Measurements from ENCODE around the gene FOXC2.

GRCh38 chr16:86528061-86528929, 38.3 kb upstream of the FOXC2 start:
- no peak for TF ChIP-seq POLR2AphosphoS5 (IDR thresholded peaks at IDR 0.05; ENCODE audit: low read depth, low read length)
- no peak for TF ChIP-seq SIN3A (IDR thresholded peaks at IDR 0.05; ENCODE audit: borderline replicate concordance, insufficient read depth, low read length)

Data from PFSK-1 (cell line).